Stimulated activated naive CD4-positive, alpha-beta T cell (primary cell): ENCODE results near the gene SCMH1.
"Not testable (repeated sequence)": the region's sequence is repeated elsewhere in the genome, so short reads cannot be mapped to it uniquely, and the experiment has no call there.

ENCODE experiments used
- DNase-seq, 6 experiments: peaks; one replicate each; lab custom pipeline; 2025; lab: John Stamatoyannopoulos, UW

SCMH1 gene

DNA sequence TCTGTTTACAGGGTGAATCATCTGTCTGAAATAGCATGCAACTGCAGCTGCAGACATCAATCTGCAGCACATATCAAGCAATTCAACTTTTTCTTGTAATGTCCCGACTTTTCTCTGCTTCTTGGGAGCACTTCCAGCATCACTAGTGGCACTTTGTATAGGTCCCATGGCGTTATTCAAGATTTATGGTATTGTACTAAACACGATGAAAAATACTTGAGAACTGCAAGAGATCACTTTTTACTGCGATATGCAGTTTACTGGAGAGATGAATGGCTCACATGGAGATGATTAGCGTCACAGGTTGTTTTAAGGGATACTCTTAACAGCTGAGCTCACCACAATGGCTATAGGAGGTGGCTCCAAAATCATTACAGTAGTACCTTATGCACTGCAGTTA, 7.2 kb upstream of the SCMH1 start:
- no peak for DNase-seq

DNA sequence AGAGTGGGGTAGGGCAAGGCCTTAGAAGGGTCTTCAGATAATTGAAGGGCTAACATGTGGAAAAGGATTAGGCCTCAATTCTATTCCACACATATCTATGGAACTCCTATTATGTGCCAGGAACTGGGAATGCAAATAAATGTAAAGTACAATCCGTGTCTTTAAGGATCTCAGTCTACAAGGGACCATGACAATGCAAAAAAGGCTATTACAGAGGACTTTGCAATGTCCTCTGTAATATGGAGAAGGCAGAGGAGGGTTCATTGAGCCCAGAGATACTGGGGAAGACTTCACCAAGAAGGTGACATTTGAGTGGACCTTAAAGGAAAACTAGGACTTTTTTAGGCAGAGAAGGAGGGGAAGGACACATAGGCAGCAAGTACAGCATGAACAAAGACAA, 4.5 kb upstream of the SCMH1 start:
- no peak for DNase-seq

DNA sequence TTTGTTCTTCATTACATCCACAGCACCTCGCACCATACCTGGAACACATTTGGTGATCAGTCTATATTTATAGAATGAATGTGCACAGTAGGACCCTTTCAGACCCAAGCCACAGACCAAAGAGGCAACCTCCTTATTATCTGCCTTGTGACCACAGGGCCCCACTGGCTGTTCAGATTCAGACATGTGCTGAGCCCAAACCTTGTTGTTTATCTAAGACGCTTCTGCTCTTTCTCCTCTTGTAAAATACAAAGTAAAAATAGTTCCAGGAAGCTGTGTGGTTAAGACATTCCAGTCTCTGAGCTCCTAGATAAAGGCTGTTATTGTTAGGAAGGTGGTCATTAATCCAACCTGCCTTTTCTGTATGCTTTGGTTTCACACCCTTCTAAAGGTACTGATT, 3.6 kb upstream of the SCMH1 start:
- no peak for DNase-seq

DNA sequence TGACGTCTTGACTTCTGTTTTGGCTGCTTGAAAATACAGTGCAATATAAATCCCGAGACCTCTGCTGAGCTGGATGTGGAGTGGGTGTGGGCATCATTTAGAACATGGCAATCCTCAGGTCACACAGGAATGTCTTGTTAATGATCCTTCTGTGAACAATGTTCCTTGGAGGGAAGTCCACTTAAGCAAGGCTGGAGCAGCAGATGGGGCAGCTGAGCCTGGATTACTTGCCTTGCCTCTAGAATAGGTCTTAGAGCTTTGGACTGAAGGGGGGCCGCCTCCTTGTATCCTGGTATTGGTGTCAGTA, 926 bp upstream of the SCMH1 start:
- no peak for DNase-seq

DNA sequence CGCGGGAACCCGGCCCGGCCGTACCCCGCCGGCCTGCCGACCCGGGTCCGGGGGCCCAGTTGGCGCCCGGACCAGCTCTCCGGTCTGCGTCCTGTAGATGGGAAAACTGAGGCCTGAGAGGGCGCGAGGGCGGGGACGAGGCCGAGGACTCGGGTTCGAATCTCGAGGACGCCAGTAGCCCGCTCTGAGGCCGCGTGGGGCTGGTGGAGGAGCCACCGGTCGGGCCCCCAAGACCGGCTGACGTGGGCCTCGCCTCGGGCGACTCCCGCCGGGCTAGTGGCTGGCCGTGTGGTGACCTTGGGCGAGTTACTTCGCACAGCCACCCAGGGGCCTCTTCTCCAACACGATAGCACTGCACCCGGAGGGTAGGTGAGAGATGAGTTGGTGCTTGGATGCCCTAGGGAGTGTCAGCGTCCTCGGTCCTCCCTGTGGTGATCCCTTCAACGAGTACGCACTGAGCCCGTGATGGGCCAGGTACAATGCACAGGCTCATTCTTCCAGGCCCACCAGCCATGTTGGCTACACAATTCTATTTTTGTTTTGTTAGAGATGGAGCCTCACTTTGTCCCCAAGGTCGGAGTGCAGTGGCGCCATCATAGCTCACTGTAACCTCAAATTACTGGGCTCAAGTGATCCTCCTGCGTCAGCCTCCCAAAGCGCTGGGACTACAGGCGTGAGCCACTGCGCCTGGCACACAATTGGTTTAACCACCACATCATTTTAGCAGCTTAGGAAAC, 404 bp upstream of the SCMH1 start:
- DNase-seq = peak in 1 of 6 experiments; percentile 37

DNA sequence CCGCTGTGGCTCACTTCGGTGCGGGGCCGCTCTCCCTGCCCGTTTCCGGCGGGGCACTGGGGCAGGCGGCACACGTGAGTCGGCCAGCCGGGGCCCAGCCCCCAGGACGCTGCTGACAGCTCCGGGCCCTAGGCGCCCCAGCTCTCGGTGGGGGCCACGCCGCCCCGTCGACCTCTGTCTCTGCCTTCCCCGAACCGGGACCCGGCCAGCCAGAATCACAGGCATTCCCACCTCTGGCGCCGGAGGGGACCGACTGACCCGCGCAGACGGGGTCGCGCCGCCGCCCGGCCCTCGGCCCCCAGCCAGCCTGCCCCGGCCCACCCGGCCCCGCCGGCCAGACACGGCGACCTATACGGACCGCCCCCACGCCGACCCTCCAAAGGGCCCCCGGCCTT, 755 bp downstream of the SCMH1 start:
- peak in 4 of 6 experiments; percentile 2 to 24 (median 14) for DNase-seq

DNA sequence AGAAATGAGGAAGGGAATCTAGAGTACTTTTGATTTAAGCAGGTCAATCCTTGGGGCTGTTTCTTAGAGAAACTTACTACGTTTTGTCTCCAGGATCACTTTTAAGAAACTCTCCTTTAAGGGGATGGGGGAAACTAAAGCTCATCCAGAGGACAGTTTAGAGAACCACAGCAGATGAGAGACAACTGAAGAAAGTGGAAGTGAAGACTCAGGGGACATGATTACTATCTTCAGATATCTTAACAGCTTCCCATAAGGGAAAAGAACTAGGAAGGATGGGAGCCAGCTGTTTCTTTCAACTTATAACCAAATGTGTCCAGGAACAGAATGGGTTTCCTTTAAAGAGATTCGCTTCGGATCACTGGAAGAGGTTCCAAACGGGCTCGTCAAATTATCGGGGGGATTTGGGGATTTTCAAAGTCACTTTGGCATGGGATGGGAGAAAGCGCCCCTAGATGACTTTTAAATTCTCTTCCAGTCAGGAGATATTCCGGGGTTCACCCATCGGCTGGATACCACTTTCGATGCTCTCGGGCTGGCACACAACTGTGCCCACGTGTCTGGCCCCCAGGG, 1.2 kb downstream of the SCMH1 start:
- peak in 1 of 6 experiments; percentile 41 for DNase-seq

DNA sequence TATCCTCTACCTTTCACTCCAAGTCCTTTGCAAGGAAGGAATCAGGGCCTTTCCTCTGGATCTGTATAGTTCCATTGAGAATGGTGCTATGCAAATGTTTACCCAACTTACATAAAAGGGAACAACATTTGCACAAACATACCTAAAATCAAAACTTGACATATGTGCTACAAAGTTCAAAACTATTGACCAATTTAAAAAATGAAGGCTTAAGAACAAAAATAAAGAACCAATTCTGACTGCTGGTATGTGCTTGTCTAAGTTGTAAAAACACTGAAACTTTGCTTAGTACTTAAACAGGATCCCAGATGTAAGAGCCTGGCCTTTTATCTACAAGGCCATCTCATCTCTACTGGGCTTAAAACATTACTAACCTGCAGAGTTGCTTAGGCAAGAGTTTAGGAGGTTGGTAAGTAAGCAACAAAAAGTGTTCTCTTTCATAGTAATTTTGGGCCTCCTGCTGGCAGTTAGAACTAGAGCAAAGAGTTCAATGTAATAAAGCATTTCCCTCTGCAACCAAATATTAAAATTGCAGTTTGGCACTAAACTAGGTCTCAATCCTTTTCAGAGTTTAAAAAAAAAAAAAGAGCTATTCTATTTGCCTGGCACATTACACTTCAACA, 2.0 kb downstream of the SCMH1 start:
- DNase-seq = peak in 3 of 6 experiments; percentile 8 to 24 (median 20)

DNA sequence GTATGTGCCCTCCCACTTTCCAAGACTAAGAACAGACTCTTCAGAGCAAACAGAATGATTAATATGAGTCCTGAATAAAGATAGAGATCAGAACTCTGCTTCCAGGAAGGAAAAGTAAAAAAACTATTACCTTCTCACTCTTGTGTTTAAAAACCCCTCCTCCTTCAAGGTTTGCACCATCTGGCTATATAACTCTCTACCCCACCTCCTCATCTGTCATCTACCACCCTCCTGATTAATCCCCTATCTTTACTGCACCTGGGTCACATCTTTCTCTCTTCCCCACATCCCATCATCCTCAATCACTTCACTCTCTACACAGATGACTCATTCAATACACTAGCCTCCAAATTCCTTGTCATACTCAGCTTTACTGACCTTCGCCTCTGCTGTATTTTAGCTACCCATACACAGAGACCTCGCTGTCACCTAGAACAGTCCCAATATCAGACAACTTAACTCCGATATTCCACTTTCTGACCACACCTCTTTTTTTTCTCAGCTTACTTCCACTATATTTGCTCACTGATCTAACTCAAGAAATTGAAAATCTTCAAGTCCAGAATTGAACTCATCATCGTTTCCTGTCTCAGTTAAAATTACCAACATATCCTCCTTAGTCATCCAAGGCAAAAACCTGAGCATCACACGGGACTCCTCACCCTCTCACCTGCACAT, 3.7 kb downstream of the SCMH1 start:
- DNase-seq = no peak

DNA sequence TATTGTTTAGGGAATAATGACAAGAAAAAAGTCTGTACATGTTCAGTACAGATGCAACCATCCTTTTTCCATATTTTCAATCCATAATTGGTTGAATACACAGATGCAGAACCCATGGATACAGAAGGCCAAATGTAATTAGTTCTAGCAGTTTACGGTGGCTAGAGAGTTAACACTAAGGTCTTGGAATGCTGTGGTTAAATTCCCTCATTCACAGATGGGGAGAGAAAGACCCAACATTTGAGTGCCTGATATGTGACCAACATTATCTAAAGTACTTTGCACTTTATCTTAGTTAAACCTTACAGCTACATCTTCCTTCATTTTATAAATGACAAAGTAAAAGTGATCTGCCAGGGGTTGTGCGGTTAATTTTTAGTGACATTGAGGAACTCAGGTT, 5.3 kb downstream of the SCMH1 start:
- DNase-seq = no peak

DNA sequence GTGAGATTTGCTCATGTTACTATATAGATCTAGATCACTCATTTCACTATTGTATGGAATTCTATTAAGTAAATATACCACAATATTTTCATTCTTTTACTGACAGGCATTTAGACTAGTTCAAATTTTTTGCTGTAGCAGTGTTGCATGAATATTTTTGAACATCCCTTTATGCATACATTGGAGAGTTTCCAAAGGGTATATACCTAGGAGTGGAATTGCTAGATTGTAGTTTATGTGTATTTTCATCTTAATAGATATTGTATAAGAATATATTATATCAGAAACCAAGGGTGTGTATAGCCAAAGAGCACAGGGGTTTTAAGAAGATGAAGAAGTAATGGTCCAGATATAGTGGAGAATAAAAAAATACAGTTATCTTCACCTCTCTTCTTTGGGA, 6.2 kb downstream of the SCMH1 start:
- no peak for DNase-seq

DNA sequence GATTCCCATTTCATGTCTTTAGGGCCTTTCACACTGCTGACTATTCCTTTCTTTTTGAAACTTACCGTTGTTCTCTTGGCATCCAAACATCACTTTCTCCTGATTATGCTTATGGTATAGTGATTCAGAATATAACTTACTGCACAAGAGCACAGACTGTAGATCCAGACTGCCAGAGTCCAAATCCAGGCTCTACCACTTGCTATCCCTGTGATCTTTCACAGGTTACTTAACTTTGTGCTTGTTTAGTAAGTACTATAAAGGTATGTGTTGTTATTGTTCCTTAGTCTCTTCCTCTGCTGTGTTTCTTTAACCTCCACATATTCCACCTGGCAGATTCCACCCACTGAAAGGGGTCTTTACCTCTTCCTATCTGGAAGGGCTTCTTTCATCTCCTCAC, 8.4 kb downstream of the SCMH1 start:
- DNase-seq = no peak

DNA sequence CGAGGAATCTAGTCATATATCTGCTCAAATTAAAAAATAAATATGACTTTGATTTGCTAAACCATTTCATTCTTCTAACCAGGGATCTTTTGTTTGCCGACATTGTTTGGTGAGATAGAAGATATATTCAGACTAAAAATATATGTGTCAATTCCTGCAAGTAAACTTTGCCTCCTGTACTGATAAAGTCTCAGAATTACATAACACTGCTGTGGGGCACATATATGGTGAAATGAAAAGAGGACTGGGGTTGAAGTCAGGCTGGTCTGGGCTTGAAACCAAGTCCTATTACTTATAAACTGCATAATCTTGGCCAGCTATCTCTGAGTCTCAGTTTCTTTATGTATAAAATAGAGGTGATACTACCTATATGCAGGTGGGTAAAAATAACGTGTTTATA, 9.8 kb downstream of the SCMH1 start:
- DNase-seq = no peak

DNA sequence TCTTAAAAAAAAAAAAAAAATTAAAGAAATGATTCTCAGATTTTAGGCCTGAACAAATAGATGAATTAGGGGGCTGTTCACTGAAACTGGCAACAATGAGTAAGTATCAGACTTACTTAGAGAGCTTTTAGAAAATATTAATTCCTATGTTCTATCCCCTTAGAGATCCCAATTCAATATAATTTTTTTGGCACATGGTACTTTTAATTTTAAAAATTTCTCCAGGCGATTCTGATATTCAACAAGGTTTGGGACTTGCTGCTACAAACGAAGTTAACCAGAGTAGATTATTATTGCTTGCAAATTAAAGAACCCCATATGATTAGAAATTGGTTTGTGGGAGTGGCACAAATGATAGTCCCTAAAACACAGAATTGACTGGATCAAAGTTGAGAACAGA, 11.4 kb downstream of the SCMH1 start:
- DNase-seq = no peak

DNA sequence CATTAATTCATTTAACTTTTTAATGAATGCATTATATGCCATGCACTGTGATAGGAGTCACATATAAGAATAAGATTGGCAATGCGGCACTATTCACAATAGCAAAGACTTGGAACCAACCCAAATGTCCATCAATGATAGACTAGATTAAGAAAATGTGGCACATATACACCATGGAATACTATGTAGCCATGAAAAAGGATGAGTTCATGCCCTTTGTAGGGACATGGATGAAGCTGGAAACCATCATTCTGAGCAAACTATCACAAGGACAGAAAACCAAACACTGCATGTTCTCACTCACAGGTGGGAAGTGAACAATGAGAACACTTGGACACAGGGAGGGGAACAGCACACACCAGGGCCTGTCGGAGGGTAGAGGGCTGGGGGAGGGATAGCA, 12.9 kb downstream of the SCMH1 start:
- not testable (repeated sequence) for DNase-seq

DNA sequence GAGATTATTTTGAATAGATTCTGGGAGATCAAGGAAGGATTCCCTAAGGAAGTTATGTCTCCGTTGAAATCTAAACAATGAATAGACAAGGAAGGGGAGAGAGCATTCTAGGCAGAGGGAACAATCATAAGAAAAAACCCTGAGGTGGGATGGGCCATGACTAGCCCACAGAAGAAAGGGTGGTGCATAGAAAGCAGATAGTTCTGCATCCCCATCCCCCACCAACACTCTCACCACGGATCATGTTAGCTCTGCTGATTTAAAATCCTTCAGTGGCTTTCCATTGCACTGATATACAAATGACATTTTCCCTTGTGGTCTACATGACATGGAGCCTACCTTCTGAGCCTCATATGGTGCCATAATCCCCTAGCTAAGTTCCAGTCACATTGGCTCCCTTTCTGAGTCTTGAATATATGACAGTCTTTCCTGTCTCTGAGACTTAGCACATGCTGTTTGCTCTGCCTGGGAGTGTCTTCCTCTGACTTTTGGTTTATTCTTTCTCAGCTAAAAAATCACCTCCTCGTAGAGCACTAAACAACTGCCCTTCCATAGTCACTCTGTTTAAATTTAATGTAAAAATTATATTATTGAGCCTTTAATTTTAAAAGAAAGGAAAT, 15.2 kb downstream of the SCMH1 start:
- DNase-seq = no peak

DNA sequence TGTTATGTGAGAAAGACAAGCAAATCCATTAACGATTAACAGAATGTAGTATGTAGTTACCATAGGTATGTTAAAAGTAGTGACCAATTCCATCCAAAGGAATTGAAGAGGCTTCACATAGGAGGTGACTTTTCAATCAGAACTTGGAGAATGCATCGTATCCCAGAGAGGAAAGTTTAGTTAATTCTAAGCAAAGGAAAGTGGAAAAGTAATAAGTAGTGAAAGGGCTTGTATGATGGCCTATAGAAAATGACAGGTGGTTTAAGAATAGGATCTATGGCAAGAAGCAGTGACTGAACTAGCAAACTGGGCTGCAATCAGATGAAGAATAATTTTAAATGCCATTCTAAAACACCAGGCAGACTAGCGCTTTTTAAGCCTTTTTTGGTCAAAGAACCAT, 16.6 kb downstream of the SCMH1 start:
- DNase-seq = no peak

DNA sequence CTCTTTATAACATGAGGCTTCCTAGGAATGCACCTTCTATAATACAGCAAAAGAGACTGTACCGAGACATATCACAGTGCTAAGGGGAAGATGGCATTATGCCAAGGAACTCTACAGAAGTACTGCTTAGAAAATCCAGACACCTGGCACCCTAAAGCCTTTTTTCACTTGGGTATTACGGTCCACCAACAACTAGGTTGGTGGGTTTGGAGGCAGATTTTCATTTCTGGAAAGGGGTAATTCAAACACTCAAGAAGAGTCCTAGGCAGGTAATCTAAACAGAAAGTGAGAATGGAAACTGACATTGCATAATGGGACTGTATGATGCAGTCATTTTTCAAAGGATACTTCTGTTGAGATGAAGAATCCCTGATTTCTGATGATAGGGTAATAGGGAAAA, 19.6 kb downstream of the SCMH1 start:
- no peak for DNase-seq

DNA sequence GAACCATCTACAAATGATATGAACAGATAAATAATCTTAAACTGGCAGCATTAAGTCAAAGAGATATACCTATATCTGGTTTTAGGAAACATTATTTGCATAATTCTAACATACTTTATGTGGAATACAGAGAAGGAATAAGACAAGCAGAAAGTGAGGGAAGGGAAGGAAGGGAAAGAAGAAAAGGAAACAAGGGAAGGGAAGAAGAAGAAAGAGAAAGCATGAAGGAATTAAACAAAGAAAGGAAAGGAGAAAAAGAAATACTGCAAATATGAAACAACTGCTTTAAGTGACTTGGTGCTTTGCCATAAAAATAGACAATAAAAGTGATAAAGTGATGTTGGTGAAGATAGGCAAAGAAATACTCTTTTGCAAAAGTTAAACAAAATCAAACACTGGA, 20.1 kb downstream of the SCMH1 start:
- DNase-seq = no peak

DNA sequence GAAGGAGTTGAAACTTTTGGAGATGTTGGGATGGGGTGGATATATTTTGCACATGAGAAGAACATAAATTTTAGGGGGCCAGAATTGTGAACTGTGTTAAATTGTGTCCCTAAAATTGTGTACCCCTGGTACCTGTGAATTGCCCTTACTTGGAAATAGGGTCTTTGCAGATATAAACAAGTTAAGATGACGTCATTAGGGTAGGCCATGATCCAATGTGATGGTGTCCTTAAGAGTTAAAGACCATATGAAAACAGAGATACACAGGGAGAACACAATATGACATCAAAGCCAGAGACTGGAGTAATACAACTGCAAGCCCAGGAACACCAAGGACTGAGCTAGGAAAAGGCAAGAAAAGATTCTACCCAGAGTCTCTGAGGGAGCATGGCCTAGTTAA, 24.0 kb downstream of the SCMH1 start:
- DNase-seq = no peak

DNA sequence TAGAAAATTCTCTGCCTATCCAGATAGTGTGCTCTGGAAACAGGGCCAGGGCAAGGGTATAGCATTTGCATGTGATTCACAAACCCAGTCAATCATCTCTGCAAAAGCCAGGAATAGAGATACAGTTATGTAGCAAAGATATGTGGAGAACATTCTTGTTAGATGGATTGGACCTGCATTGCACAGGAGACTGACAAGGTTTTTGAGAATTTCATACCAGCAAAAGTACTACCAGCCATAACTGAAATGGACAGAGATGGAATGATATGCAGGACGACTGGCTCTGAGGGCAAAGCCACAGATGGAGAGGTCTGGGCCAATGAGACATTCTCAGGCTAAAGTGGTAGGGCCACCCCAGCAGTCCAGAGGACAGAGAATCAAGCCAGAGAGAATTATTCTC, 24.7 kb downstream of the SCMH1 start:
- DNase-seq = no peak

DNA sequence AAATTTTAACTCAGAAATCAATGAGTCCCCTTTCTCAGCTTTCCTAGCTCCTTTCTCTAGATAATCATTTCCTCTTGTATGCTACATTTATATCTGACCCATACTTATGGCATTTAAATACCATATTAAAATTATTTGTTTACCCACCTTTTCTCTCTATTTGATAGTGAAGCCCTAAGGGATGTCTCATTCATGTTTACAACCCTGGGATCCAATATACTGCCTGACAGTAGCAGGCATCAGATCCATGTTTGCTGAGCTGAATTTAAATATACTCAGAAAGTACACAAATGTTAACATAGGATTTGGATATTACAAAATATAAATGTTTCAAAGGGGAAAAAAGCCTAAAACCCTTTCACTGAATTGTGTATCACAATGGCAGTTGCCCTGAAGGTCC, 26.5 kb downstream of the SCMH1 start:
- no peak for DNase-seq

DNA sequence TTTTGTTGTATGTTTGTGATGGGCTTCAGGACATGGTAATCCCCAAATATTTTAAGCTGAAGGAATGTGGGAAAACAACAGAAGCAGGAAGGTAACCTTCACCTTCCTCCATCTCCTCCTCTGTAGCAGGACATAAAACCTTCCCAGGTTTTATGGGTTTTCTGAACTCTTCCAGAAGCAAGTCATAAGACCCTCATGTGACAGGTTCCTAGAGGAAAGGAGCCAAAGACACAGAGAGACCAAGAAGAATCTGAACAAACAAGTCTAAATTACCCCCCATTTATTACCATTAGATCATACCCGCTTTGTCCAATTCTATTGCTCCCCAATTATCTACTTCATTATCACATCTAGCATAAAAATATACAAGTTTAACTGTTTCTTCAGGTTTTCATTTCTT, 28.8 kb downstream of the SCMH1 start:
- DNase-seq = no peak
